Measurements from ENCODE around the gene SLC16A3. TPM values are rescaled to one million over a fixed set of nuclear protein-coding genes. Genes with fewer than 3 reads are reported as not detected.

Gene SLC16A3
- 54.5 and 74.1 TPM in 2 replicates for total RNA-seq

DNA sequence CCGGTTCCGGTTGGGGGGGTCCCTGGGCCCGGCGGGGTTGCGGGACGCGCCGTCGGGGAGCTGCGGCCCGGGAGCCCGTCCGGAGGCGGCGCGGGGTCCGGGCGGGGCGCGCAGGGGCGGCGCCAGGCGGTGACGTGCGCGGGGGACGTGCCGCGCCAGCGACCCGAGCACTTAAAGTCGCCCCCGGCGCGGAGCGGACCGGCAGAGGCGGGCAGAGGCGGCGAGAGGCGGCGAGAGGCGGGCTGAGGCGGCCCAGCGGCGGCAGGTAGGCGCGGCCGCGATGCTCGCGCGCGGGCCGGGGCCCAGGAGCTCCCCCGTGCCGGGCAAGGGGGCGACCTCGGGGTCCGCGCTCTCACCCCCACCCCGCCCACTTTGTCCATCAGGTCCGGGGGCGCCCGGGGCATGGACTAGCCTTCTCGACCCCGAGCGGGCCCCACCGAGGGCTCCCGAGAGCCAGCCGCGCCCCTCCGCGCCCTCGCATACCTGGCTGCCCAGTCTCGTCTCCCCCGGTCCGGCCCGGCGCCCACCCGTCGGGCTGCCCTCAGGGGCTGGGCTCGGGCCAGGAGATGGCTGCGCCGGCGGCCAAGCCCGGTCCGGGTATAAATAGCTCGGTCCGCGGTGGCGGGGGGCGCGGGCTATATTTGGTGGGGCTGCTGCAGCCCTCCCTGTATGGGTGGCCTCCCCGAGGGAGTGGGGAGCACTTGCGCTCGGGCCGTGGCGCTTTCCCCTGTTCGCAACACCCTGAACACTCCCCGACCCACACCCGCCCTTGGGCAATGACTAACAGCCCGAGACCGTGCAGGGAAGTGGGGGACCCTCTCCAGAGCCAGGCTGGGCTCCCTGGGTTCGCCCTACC lies at the start of gene SLC16A3:
Gene SLC16A3, plus strand, starts transcription at position 201 of the 856 bp plus-strand sequence. CDS start 6,967 bp downstream, outside the sequence.

DNA sequence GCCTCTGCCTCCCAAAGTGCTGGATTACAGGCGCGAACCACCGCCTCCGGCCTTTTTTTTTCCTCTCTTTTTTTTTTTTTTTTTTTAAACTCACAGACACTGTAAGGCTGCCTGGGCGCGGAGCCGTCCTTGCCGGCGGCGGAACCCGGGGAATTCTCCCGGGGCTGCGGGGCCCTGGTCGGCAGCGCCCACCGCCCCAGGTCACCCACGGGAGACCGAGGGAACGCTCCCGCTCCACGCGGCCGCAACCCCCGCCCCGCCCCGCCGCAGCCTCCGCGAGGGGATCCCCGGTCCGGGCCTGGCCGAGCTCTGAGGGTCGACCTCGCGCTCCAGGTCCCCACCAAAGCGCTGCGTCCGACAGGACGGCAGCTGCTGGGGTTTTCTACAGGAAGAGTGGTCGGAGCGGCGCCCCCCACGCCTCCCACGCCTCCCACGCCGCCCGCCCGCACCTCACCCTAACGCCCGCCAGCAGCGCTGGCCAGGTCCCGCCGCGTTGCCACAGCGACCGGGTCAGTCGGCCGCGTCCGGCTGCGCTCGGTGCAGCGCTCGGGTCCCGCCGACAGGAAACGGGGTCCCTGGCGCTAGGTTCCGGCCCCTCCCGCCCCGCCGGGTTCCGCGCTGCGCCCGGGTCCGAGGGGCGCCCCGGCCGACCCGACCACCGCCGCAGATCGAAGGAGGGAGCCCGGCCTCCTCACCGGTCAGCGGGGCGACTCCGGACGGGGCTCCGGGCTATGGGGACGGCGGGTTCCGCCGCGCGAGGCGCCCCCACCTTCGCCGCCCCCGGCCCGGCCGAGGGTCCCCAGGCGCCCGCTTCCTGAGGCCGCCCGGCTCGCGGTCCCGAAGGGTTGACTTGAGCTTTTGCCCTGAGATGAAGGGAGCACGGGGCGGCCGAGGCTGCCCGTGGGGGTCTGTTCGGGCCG lies 16.3 kb upstream of the SLC16A3 start, which contains the start of gene CCDC57:
Gene CCDC57, minus strand, starts transcription at position 512 of the 920 bp plus-strand sequence. CDS start 10,898 bp downstream, outside the sequence.

DNA sequence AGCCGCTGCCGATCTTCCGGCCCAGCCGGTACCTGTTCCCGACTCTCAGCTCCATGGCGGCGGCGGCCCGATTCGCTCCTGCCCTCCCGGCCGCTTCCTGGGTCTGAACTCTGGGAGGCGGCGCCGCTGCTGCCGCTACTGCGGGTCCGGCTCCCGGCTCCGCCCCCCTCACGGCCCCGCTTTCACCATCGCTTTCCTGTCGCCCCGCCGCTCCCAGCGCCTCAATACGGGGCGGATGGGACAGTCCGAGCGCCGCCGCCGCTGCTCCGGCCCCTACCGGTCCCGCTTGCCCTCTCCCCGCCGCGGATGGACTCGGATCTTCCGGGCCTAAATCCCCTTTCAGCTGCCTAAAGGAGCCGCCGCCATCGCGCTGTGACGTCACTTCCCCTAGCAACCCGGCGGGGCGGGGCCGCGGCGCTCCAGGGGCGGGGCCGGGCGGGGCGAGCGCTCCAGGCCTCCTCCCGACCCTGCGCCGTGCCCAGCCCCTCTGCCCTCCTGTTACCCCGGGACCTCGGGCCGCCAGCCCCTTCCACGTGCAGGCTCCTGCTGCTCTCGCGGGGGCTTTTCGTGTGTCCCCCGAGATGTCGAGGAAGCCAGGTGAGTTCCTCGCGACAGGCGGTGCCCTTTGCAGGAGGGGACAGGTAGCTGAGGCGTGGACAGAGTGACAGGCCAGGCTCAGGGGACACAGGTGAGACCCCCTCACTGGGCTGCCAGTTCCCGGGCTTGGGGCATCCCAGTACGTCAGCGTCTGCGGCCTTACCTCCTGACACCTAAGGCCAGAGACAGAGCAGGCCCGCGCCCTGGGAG lies 44.7 kb downstream of the SLC16A3 start, which contains the start of gene CSNK1D:
Gene CSNK1D, minus strand, starts transcription at position 374 of the 807 bp plus-strand sequence. Its CDS starts 319 bp downstream, at position 55.

Other genes starting within 250 kb of the SLC16A3 start
- 14.9 and 33.4 TPM in 2 replicates for gene CENPX, start 206.2 kb upstream of the SLC16A3 start, total RNA-seq
- 12.0 and 15.0 TPM in 2 replicates for gene LRRC45, start 205.7 kb upstream of the SLC16A3 start, total RNA-seq
- gene RAC3, start 197.4 kb upstream of the SLC16A3 start, total RNA-seq: 5.4 and 5.7 TPM in 2 replicates
- 25.1 and 30.3 TPM in 2 replicates for gene DCXR, start 191.3 kb upstream of the SLC16A3 start, total RNA-seq
- gene RFNG, start 177.2 kb upstream of the SLC16A3 start, total RNA-seq: 24.6 and 26.8 TPM in 2 replicates
- gene GPS1, start 177.1 kb upstream of the SLC16A3 start, total RNA-seq: 92.8 and 95.1 TPM in 2 replicates
- gene DUS1L, start 163.2 kb upstream of the SLC16A3 start, total RNA-seq: 34.8 and 43.7 TPM in 2 replicates
- 63.3 and 80.4 TPM in 2 replicates for gene FASN, start 130.8 kb upstream of the SLC16A3 start, total RNA-seq
- gene CCDC57, start 16.2 kb upstream of the SLC16A3 start, total RNA-seq: 11.8 and 12.5 TPM in 2 replicates
- gene CSNK1D, start 44.7 kb downstream of the SLC16A3 start, total RNA-seq: 46.2 and 64.2 TPM in 2 replicates
- gene CD7, start 88.6 kb downstream of the SLC16A3 start, total RNA-seq: 0.43 TPM in 1 of 2 replicates, not detected in the other
- 20.2 and 38.8 TPM in 2 replicates for gene SECTM1, start 104.7 kb downstream of the SLC16A3 start, total RNA-seq
- gene TEX19, start 130.2 kb downstream of the SLC16A3 start, total RNA-seq: under 0.01 TPM in 1 of 2 replicates, not detected in the other
- gene UTS2R, start 142.7 kb downstream of the SLC16A3 start, total RNA-seq: not detected in 2 replicates
- gene HEXD, start 189.3 kb downstream of the SLC16A3 start, total RNA-seq: 12.8 and 14.0 TPM in 2 replicates
- 22.5 and 48.0 TPM in 2 replicates for gene OGFOD3, start 189.5 kb downstream of the SLC16A3 start, total RNA-seq
- 49.2 and 65.9 TPM in 2 replicates for gene CYBC1, start 221.7 kb downstream of the SLC16A3 start, total RNA-seq
- gene NARF, start 229.7 kb downstream of the SLC16A3 start, total RNA-seq: 17.7 and 38.7 TPM in 2 replicates